ENCODE data around the gene SLC5A12.

SLC5A12 gene

DNA sequence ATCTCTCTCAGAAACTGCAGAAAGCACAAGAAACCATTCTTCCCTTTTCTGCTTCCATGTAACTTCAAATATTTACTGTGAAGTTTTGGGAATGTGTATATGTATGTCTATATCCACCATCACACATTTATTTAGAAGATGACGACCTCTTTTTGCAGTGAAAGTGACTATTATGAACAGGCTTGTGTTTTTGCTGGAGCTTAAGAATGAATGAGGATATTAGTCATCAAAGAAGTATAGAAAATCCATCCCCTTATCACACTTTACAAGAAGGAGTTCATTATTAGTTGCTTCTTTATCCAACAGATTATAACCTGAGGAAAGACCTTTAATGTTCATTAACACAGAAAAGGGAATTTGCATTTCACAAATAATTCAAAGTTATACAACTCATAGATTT is 21.1 kb upstream of the SLC5A12 start:
- no peak for DNase-seq (ENCODE audit: extremely low read depth, low read depth)
- TF ChIP-seq, protein P1, sequence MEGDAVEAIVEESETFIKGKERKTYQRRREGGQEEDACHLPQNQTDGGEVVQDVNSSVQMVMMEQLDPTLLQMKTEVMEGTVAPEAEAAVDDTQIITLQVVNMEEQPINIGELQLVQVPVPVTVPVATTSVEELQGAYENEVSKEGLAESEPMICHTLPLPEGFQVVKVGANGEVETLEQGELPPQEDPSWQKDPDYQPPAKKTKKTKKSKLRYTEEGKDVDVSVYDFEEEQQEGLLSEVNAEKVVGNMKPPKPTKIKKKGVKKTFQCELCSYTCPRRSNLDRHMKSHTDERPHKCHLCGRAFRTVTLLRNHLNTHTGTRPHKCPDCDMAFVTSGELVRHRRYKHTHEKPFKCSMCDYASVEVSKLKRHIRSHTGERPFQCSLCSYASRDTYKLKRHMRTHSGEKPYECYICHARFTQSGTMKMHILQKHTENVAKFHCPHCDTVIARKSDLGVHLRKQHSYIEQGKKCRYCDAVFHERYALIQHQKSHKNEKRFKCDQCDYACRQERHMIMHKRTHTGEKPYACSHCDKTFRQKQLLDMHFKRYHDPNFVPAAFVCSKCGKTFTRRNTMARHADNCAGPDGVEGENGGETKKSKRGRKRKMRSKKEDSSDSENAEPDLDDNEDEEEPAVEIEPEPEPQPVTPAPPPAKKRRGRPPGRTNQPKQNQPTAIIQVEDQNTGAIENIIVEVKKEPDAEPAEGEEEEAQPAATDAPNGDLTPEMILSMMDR (IDR thresholded peaks at IDR 0.05; ENCODE audit: low read depth, low read length) = no peak

DNA sequence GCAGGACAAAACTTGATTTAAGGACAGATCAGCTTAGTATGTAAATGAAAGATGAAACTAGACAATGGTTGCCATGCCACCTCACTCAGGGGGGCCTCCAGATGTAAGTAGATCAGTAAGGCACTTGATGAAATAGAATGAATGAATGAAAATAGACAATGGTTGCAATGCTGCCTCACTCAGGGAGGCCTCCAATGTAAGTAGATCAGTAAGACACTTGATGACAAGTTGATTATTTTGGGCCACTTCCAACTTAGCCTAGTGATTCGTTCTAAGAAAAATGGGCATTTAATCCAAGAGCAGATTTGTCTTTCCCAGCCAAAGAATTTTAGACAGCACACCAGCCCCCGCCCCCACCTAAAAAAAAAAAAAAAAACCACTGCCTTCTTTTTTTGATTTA is 19.2 kb upstream of the SLC5A12 start:
- TF ChIP-seq, protein P1 (IDR thresholded peaks at IDR 0.05; ENCODE audit: low read depth, low read length) = no peak
- peak; percentile 5 for DNase-seq (ENCODE audit: extremely low read depth, low read depth)

DNA sequence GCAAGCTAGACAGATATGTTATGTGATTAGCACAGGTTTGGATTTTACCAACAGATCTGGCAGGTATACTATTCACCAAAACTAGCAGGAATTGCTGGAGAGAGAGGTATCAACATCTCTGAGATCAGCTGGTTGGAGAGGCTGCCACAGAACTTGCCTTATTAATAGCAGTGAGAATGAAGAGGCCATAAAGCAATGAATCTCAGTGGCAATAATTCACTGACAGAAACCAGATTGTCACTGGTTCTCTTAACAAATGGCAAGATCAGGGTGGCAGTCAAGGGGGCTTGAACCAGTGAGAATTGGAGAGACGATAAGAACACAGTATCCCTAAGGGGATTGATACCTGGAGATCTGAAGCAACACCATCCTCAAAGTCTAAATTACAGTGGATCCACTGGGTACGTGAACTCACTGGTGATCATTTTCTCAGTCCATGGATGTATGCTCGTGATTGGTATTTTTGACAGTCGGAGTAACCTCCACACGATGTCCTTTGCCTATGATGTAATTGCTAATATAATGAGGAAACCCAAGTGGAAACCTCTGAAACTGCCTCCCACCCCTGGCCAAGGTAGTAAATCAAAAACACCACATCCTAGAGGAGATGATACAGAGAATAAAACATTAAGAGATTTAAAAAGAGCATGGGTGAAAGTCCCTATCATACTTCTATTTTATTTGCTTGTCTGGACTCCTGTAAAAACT is 17.7 kb upstream of the SLC5A12 start:
- DNase-seq (ENCODE audit: extremely low read depth, low read depth) = no peak
- TF ChIP-seq, protein P1 (IDR thresholded peaks at IDR 0.05; ENCODE audit: low read depth, low read length) = no peak

DNA sequence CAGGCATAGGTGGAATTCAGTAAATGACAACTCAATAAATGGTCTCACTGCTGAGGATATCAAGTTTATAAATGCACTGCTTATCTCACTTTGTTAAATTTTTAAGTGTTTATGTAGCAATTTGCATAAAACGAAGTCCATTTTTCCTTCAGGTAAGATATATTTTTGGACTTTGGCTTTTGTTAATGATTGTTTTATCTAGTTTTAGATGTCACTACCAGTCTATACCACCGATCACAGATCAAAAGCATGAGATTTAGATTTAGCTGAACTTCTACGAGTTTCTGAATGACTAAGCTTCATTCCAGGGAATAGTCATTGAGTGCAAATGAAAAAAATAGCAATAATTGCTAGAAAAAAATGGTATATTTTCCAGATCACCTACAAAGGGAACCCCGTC is 12.8 kb upstream of the SLC5A12 start:
- TF ChIP-seq, protein P1 (IDR thresholded peaks at IDR 0.05; ENCODE audit: low read depth, low read length) = no peak
- DNase-seq (ENCODE audit: extremely low read depth, low read depth) = no peak

DNA sequence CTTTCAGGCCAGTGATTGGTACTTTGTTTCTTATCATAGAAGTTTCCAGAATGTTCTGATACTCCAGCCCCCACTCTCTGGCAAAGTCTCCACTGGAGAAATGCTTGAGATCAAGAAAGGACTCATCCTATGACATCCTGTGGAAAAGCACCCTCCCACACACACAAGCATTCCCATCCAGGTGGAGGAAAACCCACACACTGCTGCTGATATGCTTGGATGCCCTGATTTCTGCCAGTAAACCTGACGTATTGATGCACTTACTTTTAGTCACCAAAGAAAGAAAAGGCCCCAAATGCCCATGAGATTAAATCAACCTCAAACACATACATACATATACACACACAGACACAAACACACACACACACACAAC is 9.2 kb upstream of the SLC5A12 start:
- TF ChIP-seq, protein P1 (IDR thresholded peaks at IDR 0.05; ENCODE audit: low read depth, low read length) = no peak
- DNase-seq (ENCODE audit: extremely low read depth, low read depth) = no peak

DNA sequence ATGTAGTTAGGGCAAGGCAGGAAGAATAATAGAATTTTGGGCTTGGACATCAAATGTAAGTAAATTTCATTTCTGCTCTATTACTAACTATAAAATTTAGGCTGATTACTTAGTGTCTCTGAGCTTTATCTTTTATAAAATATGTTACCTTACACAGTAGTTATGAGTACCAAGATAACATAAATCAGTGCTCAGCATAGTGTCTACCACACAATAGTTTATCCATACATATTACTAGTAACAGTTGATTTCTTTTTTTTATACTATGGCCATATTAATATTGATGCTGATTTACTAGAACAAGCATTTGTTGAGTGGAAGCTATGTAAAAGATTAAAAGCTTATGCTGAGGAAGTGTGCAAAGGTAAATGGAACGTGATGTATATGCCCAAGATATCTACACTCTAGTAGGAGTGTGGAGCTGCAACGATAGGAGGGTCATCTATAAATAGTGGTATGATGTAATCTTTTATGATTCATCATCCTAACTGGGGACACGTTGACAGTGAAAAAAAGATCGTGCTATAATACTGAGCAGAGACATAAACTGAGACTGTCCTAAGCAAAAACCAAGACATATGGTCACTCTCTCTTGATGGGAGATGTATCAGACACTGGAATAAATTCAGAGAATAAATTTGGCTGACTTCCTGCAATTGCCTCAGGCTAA is 8.7 kb upstream of the SLC5A12 start:
- DNase-seq (ENCODE audit: extremely low read depth, low read depth) = no peak
- TF ChIP-seq, protein P1 (IDR thresholded peaks at IDR 0.05; ENCODE audit: low read depth, low read length) = no peak

DNA sequence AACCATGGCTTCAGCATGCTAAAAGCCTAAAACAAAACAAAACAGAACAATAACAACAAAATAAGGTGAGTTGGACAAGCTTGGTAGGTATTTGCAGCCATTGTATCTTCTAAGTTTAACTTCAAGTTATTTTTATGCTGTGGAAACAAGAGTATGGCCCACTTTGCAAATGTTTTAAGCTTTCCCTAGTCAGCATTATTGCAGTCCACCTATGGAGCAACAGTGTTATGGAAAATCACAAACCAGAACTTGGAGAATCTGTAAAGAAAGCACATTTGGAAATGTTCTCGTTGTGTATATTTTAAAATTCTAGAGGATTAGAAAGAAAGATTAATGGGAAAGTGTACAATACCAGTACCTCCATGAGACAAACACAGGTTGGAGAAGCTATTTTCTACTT is 7.4 kb upstream of the SLC5A12 start:
- no peak for DNase-seq (ENCODE audit: extremely low read depth, low read depth)
- TF ChIP-seq, protein P1 (IDR thresholded peaks at IDR 0.05; ENCODE audit: low read depth, low read length) = no peak
